Amniotic epithelial cell (primary cell): Measurements from ENCODE around the gene FIGNL2.
A peak's percentile ranks its signal among the peaks of the same experiment; 100 is the strongest.

Source experiments
- DNase-seq: peaks from one replicate; pipeline ENCODE4 v3.0.0-alpha.2; 2010; ENCODE audit warnings: low read depth

Gene FIGNL2

GRCh38 chr12:51874000-51874399 lies 25.5 kb upstream of the FIGNL2 start:
- DNase-seq: peak; percentile 90

GRCh38 chr12:51873251-51873994 lies 24.9 kb upstream of the FIGNL2 start:
- DNase-seq: peak; percentile 55

- DNase-seq: no peak
These were observed 24.1 kb upstream of the FIGNL2 start for GRCh38 chr12:51872689-51872981.

- no peak for DNase-seq
These were observed 23.6 kb upstream of the FIGNL2 start for GRCh38 chr12:51871918-51872688.

GRCh38 chr12:51871126-51871525 lies 22.6 kb upstream of the FIGNL2 start:
- DNase-seq: no peak

GRCh38 chr12:51870504-51870903 lies 22.0 kb upstream of the FIGNL2 start:
- peak; percentile 51 for DNase-seq

- DNase-seq: no peak
These were observed 21.4 kb upstream of the FIGNL2 start for GRCh38 chr12:51869931-51870330.

- no peak for DNase-seq
These were observed 21.0 kb upstream of the FIGNL2 start for GRCh38 chr12:51869496-51869865.

- no peak for DNase-seq
These were observed 20.4 kb upstream of the FIGNL2 start for GRCh38 chr12:51868821-51869495.

GRCh38 chr12:51867796-51868428 lies 19.4 kb upstream of the FIGNL2 start:
- no peak for DNase-seq

- no peak for DNase-seq
These were observed 18.9 kb upstream of the FIGNL2 start for GRCh38 chr12:51867371-51867770.

GRCh38 chr12:51866762-51867161 lies 18.2 kb upstream of the FIGNL2 start:
- no peak for DNase-seq

- no peak for DNase-seq
These were observed 17.8 kb upstream of the FIGNL2 start for GRCh38 chr12:51866324-51866723.

GRCh38 chr12:51865757-51866270 lies 17.3 kb upstream of the FIGNL2 start:
- no peak for DNase-seq

- DNase-seq: peak; percentile 57
These were observed 16.5 kb upstream of the FIGNL2 start for GRCh38 chr12:51864833-51865670.

- peak; percentile 27 for DNase-seq
These were observed 15.7 kb upstream of the FIGNL2 start for GRCh38 chr12:51863933-51864832.

- peak; percentile 32 for DNase-seq
These were observed 14.9 kb upstream of the FIGNL2 start for GRCh38 chr12:51863363-51863932.

GRCh38 chr12:51862947-51863346 lies 14.4 kb upstream of the FIGNL2 start:
- DNase-seq: no peak

GRCh38 chr12:51860986-51861385 lies 12.5 kb upstream of the FIGNL2 start:
- no peak for DNase-seq
